ENCODE results near the gene INSL3.
A peak's percentile ranks its signal among the peaks of the same experiment; 100 is the strongest.
"Not testable (repeated sequence)": the region's sequence is repeated elsewhere in the genome, so short reads cannot be mapped to it uniquely, and the experiment has no call there.

Gene INSL3

DNA sequence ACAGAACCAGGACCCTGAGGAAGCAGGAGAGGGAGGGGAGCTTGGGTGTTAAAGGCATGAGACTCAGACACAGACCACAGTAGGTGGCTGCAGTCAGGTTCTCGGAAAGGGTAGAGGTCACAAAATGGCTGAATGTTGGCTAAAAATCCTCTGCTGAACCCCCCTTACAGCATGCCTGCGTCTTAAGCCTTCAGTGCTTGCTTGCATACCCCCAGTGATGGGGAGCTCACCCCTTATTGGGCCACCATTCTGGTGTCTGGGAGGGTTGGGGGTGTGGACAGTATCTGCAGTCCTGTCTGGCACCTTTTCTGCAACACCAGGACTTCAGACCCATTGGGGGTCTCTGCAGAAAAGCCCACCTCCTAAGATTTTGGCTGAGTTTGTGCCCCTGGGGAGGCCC lies 40.5 kb downstream of the INSL3 start:
- DNase-seq: no peak

DNA sequence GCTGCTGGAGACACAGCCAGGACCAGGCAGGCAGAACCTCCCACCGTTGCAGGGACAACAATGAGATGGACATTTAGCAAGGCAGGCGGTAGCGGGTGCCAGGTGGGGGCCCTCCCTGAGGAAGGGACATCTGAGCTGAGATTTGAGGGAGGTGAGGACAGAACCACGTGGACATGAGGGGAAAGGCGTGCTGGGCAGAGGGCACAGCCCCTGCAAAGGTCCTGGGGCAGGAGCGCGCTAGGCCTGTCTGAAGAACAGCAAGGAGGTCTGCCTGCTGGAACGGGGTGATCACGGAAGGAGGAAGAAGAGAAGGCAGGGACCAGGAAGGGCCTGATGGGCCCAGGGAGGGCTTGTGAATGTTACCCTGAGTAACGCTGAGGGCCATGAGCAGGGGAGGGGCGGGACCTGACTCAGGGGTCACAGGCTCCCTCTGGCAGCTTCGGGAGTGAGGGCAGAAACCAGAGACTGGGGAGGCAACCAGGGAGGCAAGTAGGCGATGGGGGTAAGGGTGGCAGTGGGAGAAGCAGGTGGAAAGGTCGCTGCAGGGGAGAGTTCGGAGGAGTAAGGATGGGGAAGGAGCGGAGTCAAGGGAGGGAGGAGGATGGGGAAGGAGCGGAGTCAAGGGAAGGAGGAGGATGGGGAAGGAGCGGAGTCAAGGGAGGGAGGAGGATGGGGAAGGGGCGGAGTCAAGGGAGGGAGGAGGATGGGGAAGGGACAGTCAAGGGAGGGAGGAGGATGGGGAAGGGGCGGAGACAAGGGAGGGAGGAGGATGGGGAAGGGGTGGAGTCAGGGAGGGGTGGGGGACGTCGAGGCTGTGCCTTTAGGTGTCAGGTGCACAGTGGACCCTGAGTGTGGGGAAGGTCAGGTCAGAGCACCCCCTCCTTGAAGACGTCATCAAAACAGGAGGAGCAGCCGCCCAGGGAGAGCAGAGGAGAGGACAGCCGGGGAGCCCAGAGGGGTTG lies 42.1 kb downstream of the INSL3 start:
- peak; percentile 80 for DNase-seq

DNA sequence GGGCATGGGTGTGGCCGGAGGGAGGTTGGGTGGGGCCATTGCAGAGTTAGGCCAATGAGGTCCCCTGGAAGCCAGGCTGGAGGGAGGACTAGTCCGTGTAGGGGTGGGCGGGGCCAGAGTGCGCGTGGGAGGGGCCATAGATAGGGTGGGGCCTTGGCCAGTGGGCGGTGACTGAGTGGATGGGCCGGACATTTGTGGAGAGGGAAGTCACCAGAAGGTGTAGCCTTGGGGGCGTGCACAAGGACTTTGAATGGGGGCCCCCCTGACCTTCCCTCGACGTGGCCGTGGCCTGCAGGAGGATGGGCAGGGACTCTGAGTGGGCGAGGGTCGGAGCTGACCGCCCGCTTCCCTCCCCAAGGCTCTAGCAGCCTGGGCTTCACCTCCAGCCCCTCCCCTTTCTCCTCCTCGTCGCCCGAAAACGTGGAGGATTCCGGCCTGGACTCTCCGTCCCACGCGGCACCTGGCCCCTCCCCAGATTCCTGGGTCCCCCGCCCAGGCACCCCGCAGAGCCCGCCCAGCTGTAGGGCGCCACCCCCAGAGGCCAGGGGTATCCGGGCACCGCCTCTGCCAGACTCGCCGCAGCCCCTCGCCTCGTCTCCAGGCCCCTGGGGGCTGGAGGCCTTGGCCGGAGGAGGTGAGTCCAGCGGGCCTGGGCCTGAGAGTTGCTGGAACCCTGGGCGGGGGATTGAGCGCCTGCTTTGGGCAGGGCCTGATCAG lies 42.9 kb downstream of the INSL3 start:
- peak; percentile 86 for DNase-seq

DNA sequence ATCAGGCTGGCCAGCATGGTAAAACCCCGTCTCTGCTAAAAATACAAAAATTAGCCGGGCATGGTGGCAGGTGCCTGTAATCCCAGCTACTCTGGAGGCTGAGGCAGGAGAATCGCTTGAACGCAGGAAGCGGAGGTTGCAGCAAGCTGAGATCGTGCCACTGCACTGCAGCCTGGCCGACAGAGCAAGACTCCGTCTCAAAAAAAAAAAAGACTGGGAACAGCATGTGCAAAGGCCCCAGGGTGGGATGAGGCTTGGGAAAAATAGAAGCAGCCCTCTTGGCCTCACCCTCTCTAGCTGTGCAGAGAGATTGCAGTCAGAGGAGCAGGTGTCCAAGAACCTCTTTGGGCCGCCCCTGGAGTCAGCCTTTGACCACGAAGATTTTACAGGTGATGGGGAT lies 43.5 kb downstream of the INSL3 start:
- DNase-seq: not testable (repeated sequence)

DNA sequence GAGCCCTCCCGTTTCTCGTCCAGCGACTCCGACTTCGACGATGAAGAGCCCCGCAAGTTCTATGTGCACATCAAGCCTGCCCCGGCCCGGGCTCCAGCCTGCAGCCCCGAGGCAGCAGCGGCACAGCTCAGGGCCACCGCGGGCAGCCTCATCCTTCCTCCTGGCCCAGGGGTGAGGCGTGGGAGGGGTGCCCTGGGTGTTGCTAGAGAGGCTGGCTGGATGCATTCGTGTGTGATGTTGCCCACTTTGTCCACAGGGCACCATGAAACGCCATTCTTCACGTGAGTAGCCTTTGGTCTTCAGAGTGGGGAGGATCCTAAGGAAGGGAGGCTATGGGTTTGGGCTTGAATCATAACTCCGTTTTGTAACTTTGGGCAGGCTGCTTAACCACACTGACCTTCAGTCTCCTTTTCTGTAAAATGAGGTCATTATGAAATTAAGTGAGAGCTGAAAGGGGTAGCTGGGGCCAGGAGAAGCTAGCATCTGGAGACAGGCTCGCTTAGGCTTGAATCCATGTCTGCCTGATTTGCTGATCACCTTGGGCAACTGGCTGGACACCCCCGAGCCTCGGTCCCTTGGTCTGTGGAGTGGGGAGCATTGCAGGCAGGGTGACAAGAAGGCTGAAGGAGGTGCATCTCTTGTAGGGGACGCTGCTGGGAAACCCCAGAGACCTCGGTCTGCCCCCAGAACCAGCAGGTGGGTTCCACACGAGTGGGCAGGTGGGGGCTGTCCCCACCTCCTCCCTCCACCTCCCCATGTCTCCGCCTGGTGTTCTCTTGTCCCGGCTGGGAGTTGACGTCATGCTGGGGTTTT lies 45.1 kb downstream of the INSL3 start:
- DNase-seq: no peak

DNA sequence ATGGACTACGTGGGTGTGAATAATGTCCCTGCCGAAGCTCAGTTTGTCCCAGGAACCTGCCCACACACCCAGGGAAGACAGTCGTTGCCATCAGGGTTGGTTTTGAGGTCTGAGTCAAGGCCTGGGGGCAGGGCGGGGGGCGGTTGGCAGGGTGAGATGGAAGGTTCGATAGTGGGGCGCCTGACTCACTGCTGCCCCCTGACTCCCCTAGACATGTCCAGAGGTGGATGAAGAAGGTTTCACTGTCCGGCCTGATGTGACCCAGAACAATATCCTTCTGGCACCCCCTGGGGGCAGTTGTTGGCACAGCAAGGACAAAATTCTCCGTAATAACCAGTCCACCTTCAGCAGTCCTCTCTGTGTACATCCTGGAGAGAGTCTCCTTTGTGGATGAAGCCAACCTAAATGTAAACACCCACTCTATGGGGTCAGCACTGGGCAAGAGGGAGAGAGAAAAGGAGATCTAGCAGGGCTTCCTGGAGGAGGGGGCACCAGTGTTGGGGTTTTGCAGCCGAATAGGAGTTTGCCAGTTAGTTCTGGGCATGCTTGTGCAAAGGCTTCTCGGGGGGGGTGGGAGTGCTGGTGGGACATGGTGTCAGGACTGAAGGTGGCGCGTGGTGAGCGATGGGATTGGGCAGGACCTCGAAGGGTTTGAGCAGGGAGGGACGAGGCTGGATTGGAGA lies 45.9 kb downstream of the INSL3 start:
- DNase-seq: no peak

DNA sequence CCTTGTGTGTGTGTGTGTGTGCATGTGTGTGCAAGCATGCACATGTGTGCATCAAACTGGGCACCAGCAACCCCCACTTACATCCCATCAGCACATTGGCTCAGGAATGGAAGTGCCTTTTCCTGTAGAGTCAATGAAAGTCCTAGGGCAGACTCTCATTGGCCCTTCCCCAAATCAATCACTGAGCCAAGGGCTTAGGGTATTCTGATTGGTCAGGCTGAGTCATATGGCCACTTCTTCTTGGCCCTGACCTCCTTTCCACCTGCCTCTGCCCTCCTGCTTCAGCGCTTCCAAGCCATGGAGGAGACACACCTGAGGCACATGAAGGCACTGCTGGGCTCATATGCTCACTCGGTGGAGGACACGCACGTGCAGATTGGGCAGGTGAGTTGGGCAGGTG lies 49.1 kb downstream of the INSL3 start:
- no peak for DNase-seq

DNA sequence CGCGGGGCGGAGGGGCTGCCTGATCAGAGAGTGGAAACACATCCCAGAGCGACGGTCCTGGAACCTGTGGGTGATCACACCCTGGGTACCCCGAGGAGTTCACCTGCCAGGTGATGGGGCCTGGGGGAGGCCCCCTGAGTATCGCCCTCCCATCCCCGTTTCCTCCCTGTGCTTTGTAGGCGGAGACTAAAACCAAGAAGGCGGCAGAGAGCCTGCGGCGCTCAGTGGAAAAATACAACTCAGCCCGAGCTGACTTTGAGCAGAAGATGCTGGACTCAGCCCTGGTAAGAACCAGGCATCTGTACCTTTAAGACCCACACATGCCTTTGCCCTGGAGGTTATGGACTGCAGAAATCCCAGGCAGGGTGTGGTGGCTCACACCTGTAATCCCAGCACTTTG lies 50.7 kb downstream of the INSL3 start:
- DNase-seq: no peak

DNA sequence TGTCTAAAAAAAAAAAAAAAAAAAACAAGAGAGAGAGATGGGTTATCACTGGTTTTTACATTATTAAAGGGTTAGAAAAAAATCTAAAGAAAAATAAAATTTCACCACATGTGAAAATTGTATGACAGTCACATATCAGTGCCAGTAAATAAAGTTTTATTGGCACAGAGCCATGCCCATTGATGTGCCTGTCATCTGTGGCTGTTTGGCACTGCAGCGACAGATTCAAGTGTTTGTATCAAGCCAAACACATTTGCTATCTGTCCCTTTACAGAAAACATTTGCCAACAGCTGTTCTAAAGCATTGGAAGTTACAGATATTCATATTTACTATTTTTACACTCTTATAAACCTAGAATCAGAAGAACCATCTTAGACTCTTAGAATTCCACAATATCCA lies 53.8 kb downstream of the INSL3 start:
- no peak for DNase-seq

DNA sequence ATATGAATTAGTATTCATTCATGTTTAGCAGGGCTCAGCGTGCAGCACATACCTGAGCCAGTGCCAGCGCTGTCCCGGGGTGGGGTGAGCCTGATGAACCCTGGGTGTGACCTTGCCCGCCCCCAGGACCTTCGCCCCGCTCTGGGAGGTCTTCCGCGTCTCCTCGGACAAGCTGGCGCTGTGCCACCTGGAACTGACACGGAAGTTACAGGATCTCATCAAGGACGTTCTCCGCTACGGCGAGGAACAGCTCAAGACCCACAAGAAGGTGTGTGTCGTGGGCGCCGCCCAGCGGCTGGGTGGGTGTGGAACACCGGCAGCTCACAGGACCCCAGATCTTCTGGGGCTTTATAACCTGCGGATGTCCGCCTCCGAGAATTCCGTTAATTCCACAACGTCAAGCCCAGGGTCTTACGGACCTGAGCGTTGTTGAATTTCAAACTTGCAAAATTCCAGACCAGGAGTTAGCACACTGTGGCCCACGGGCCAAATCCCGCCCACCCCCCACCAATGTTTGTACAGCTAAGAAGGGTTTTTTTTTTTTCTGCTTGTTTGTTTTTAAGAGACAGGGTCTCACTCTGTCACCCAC lies 54.7 kb downstream of the INSL3 start:
- peak; percentile 79 for DNase-seq

Data from NCI-H226 (cell line).